ENCODE results near the gene KIAA2012. TPM values are rescaled to one million over a fixed set of nuclear protein-coding genes. Genes with fewer than 3 reads are reported as not detected.
"Not testable (repeated sequence)": the region's sequence is repeated elsewhere in the genome, so short reads cannot be mapped to it uniquely, and the experiment has no call there.

The KIAA2012 gene
- total RNA-seq, 1 donor from 2014 or later, result not detected

- intact Hi-C loops (cut with micrococcal nuclease), result no loop called here
Measured at GRCh38 chr2:202185156-202185555, 112.1 kb downstream of the KIAA2012 start.

- intact Hi-C loops (cut with micrococcal nuclease), result no loop called here
Measured at GRCh38 chr2:202186641-202187202, 113.7 kb downstream of the KIAA2012 start.

- intact Hi-C loops (cut with micrococcal nuclease), result no loop called here
Measured at GRCh38 chr2:202187570-202187969, 114.5 kb downstream of the KIAA2012 start.

GRCh38 chr2:202193305-202193704, 120.2 kb downstream of the KIAA2012 start:
- intact Hi-C loops (cut with micrococcal nuclease), result no loop called here

GRCh38 chr2:202193881-202194353, 120.9 kb downstream of the KIAA2012 start:
- intact Hi-C loops (cut with micrococcal nuclease), result no loop called here

- intact Hi-C loops (cut with micrococcal nuclease), result no loop called here
Measured at GRCh38 chr2:202194418-202194817, 121.4 kb downstream of the KIAA2012 start.

GRCh38 chr2:202196727-202197126, 123.7 kb downstream of the KIAA2012 start:
- intact Hi-C loops (cut with micrococcal nuclease), result no loop called here

GRCh38 chr2:202201220-202202160, 128.4 kb downstream of the KIAA2012 start:
- intact Hi-C loops (cut with micrococcal nuclease), result no loop called here

- intact Hi-C loops (cut with micrococcal nuclease), result no loop called here
Measured at GRCh38 chr2:202203348-202203747, 130.3 kb downstream of the KIAA2012 start.

GRCh38 chr2:202204855-202205254, 131.8 kb downstream of the KIAA2012 start:
- intact Hi-C loops (cut with micrococcal nuclease), result no loop called here

- intact Hi-C loops (cut with micrococcal nuclease), result no loop called here
Measured at GRCh38 chr2:202208526-202208925, 135.5 kb downstream of the KIAA2012 start.

- intact Hi-C loops (cut with micrococcal nuclease), result no loop called here
Measured at GRCh38 chr2:202215179-202215578, 142.1 kb downstream of the KIAA2012 start.

GRCh38 chr2:202221873-202222272, 148.8 kb downstream of the KIAA2012 start:
- intact Hi-C loops (cut with micrococcal nuclease), result no loop called here

GRCh38 chr2:202237787-202238233, 164.8 kb downstream of the KIAA2012 start:
- intact Hi-C loops (cut with micrococcal nuclease), result loop anchor here (1.0 to 5.0 kb wide), 11 partner anchors 27 to 1425 kb away; partner anchors contain the start of genes BMPR2, CLK1, FZD7 and NOP58

GRCh38 chr2:202238234-202239197, 165.5 kb downstream of the KIAA2012 start, which contains the start of gene SUMO1:
SUMO1 (minus strand) TSS chr2:202238597; CDS start chr2:202238451, 146 bp downstream.
- intact Hi-C loops (cut with micrococcal nuclease), result loop anchor here (1.0 to 5.0 kb wide), 11 partner anchors 27 to 1426 kb away; partner anchors contain the start of genes BMPR2, CLK1, FZD7 and NOP58

- intact Hi-C loops (cut with micrococcal nuclease), result not testable (repeated sequence)
Measured at GRCh38 chr2:202247710-202248109, 174.7 kb downstream of the KIAA2012 start.

- intact Hi-C loops (cut with micrococcal nuclease), result no loop called here
Measured at GRCh38 chr2:202249521-202250253, 176.6 kb downstream of the KIAA2012 start.

GRCh38 chr2:202251494-202251893, 178.4 kb downstream of the KIAA2012 start:
- intact Hi-C loops (cut with micrococcal nuclease), result no loop called here

Data from T-helper 1 cell treated with Interleukin-12 subunit alpha and Interleukin-12 subunit beta and Interleukin-4 antibody, amounts not matched to agents 30 ng/mL and 1 ng/mL, for 36 hours (primary cell).